HFFc6 (cell line): ENCODE measurements around the gene AMDHD1. TPM values are rescaled to one million over a fixed set of nuclear protein-coding genes. Genes with fewer than 3 reads are reported as not detected.
A peak's percentile ranks its signal among the peaks of the same experiment; 100 is the strongest.

ENCODE experiments used
- DNase-seq: peaks from one replicate; pipeline ENCODE4 v3.0.0-alpha.2; 2018
- H3K27ac Mint-ChIP-seq: 2 replicates; pipeline ENCODE4 v1.8.0; 2020; ENCODE audit warnings: mild to moderate bottlenecking, mixed read lengths
- H3K27me3 Mint-ChIP-seq: 2 replicates; pipeline ENCODE4 v1.8.0; 2021; ENCODE audit warnings: mild to moderate bottlenecking, moderate library complexity, mixed read lengths; ENCODE audit not compliant: insufficient read depth
- H3K36me3 Mint-ChIP-seq: 2 replicates; pipeline ENCODE4 v1.8.0; 2021; ENCODE audit warnings: low read depth, mixed read lengths
- H3K4me1 Mint-ChIP-seq: 2 replicates; pipeline ENCODE4 v1.8.0; 2020; ENCODE audit warnings: low read depth, mixed read lengths
- H3K4me3 Mint-ChIP-seq: 2 replicates; pipeline ENCODE4 v1.8.0; 2020; ENCODE audit warnings: mild to moderate bottlenecking, moderate library complexity, mixed read lengths
- H3K9me3 Mint-ChIP-seq: 2 replicates; pipeline ENCODE4 v1.8.0; 2020; ENCODE audit warnings: mild to moderate bottlenecking, mixed read lengths
- CTCF ChIP-seq: fragments of 200-600 bp; sonication (generic); IDR thresholded peaks from 2 replicates; pipeline ENCODE4 v1.5.0; 2021; ENCODE audit warnings: antibody characterized with exemption, mild to moderate bottlenecking
- total RNA-seq, 6 experiments: library from RNA; stranded (reverse); fragmentation: NEBNext Ultra II Directional; extraction: Animal tissue kit (Norgen Biotek cat#: 25700); gene quantifications; 2 replicates in 1 of 6; 3 replicates in 5 of 6; pipeline ENCODE4 v1.2.3, GENCODE V29; 2021

Gene AMDHD1
- total RNA-seq, 6 experiments from 2014 or later = 0.09 to 0.52 TPM; not detected in 4

GRCh38 chr12:96000858-96001257 is 57.7 kb downstream of the AMDHD1 start:
- Mint-ChIP-seq H3K27me3 (no peaks in the 10 kb centered on the region; the same call in 1 of the 2 replicates), H3K27ac (no peak overlapping the region), H3K4me3 (no peak overlapping the region), H3K9me3 (no peaks in the 10 kb centered on the region), H3K4me1 (peaks cover 9% of the 10 kb centered on the region), H3K36me3 (no peaks in the 10 kb centered on the region; the same call in 1 of the 2 replicates)
- no peak for DNase-seq
- TF ChIP-seq CTCF = no peak

GRCh38 chr12:96006727-96007126 is 63.6 kb downstream of the AMDHD1 start:
- DNase-seq = no peak
- no peak for TF ChIP-seq CTCF
- Mint-ChIP-seq H3K27ac (no peak overlapping the region), H3K4me3 (no peak overlapping the region), H3K36me3 (no peaks in the 10 kb centered on the region; the same call in none of the 2 replicates), H3K4me1 (no peaks in the 10 kb centered on the region), H3K27me3 (no peaks in the 10 kb centered on the region), H3K9me3 (no peaks in the 10 kb centered on the region)

- DNase-seq = no peak
- Mint-ChIP-seq H3K4me3 (no peak overlapping the region), H3K27ac (no peak overlapping the region), H3K27me3 (no peaks in the 10 kb centered on the region), H3K9me3 (no peaks in the 10 kb centered on the region), H3K36me3 (no peaks in the 10 kb centered on the region; the same call in none of the 2 replicates), H3K4me1 (no peaks in the 10 kb centered on the region)
- no peak for TF ChIP-seq CTCF
Observed at GRCh38 chr12:96007729-96008128, 64.6 kb downstream of the AMDHD1 start.

- no peak overlapping the region for H3K27ac Mint-ChIP-seq
- H3K36me3 Mint-ChIP-seq = peaks cover 1% of the 10 kb centered on the region; the same call in 1 of the 2 replicates
- no peaks in the 10 kb centered on the region for H3K9me3 Mint-ChIP-seq
- H3K4me1 Mint-ChIP-seq = no peaks in the 10 kb centered on the region
- no peak overlapping the region for H3K4me3 Mint-ChIP-seq
- H3K27me3 Mint-ChIP-seq = no peaks in the 10 kb centered on the region
- TF ChIP-seq CTCF = no peak
- no peak for DNase-seq
Observed at GRCh38 chr12:96014943-96015599, 71.9 kb downstream of the AMDHD1 start.

- no peaks in the 10 kb centered on the region for H3K4me1 Mint-ChIP-seq
- H3K9me3 Mint-ChIP-seq = no peaks in the 10 kb centered on the region
- peaks cover 6% of the 10 kb centered on the region; the same call in 1 of the 2 replicates for H3K36me3 Mint-ChIP-seq
- TF ChIP-seq CTCF = peak; percentile 53
- H3K27me3 Mint-ChIP-seq = no peaks in the 10 kb centered on the region
- no peak overlapping the region for H3K27ac Mint-ChIP-seq
- H3K4me3 Mint-ChIP-seq = no peak overlapping the region
- DNase-seq = peak; percentile 25
Observed at GRCh38 chr12:96015672-96016071, 72.5 kb downstream of the AMDHD1 start.

Other genes starting within 250 kb of the AMDHD1 start
- gene NTN4, start 152.6 kb upstream of the AMDHD1 start, total RNA-seq = 100 to 1,000 TPM in 3 of 6 experiments, 10 to 100 TPM in 3; 51.3 to 117 (median 101) TPM
- 10 to 100 TPM; 24.2 to 31.9 (median 27.8) TPM for gene SNRPF, start 84.4 kb upstream of the AMDHD1 start, total RNA-seq
- gene CCDC38, start 717 bp upstream of the AMDHD1 start, total RNA-seq = not detected
- not detected for gene HAL, start 53.0 kb downstream of the AMDHD1 start, total RNA-seq
- 10 to 100 TPM; 50.2 to 59.0 (median 51.6) TPM for gene LTA4H, start 92.3 kb downstream of the AMDHD1 start, total RNA-seq